Esophagus squamous epithelium (tissue), 4 donors: Measurements from ENCODE around the gene CCNI.
"Not testable (repeated sequence)": the region's sequence is repeated elsewhere in the genome, so short reads cannot be mapped to it uniquely, and the experiment has no call there.

Experiments
- POLR2A ChIP-seq, 4 donors: fragments of 450-650 bp; IDR thresholded peaks; one replicate each; pipeline ENCODE4 v1.6.1; 2017; ENCODE audit warnings: antibody characterized with exemption in 4 of 4, mild to moderate bottlenecking in 4 of 4, moderate library complexity in 3 of 4
- TF ChIP-seq, protein P1 (sequence below), 6 experiments: fragments of 450-650 bp in 4 of 6; fragments of 200-600 bp in 2 of 6; sonication (generic) in 2 of 6; IDR thresholded peaks; one replicate each; pipeline ENCODE4 v1.5.1; 2016 to 2019; ENCODE audit warnings: antibody characterized with exemption in 6 of 6, mild to moderate bottlenecking in 4 of 6, moderate library complexity in 4 of 6

DNA sequence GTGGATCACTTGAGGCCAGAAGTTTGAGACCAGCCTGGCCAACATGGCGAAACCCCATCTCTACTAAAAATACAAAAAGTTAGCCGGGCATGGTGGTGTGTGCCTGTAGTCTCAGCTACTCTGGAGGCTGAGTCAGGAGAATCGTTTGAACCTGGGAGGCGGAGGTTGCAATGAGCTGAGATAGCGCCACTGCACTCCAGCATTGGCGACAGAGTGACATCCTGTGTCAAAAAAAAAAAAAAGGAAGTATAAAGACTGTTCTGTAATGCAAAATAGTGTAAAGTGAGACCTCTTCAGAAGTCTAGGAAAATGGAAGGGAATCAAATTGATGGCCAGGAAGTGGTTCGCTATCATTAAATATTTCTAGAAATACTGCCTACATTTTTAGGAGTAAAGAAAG is 5.0 kb upstream of the CCNI start:
- TF ChIP-seq, protein P1, sequence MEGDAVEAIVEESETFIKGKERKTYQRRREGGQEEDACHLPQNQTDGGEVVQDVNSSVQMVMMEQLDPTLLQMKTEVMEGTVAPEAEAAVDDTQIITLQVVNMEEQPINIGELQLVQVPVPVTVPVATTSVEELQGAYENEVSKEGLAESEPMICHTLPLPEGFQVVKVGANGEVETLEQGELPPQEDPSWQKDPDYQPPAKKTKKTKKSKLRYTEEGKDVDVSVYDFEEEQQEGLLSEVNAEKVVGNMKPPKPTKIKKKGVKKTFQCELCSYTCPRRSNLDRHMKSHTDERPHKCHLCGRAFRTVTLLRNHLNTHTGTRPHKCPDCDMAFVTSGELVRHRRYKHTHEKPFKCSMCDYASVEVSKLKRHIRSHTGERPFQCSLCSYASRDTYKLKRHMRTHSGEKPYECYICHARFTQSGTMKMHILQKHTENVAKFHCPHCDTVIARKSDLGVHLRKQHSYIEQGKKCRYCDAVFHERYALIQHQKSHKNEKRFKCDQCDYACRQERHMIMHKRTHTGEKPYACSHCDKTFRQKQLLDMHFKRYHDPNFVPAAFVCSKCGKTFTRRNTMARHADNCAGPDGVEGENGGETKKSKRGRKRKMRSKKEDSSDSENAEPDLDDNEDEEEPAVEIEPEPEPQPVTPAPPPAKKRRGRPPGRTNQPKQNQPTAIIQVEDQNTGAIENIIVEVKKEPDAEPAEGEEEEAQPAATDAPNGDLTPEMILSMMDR (IDR thresholded peaks at IDR 0.05): not testable (repeated sequence)
- not testable (repeated sequence) for TF ChIP-seq POLR2A (IDR thresholded peaks at IDR 0.05)
